Epithelial cell of umbilical artery (primary cell): ENCODE data around the gene DNAJB13. TPM values are rescaled to one million over a fixed set of nuclear protein-coding genes. Genes with fewer than 3 reads are reported as not detected.

Experiments used
- total RNA-seq: library from RNA; depleted of rRNA; stranded (reverse); fragments of >200 nt; gene quantifications from 2 replicates; pipeline ENCODE4 v1.2.3, GENCODE V29; 2014

DNAJB13 gene, protein sequence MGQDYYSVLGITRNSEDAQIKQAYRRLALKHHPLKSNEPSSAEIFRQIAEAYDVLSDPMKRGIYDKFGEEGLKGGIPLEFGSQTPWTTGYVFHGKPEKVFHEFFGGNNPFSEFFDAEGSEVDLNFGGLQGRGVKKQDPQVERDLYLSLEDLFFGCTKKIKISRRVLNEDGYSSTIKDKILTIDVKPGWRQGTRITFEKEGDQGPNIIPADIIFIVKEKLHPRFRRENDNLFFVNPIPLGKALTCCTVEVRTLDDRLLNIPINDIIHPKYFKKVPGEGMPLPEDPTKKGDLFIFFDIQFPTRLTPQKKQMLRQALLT
- total RNA-seq: not detected in 2 replicates

DNA sequence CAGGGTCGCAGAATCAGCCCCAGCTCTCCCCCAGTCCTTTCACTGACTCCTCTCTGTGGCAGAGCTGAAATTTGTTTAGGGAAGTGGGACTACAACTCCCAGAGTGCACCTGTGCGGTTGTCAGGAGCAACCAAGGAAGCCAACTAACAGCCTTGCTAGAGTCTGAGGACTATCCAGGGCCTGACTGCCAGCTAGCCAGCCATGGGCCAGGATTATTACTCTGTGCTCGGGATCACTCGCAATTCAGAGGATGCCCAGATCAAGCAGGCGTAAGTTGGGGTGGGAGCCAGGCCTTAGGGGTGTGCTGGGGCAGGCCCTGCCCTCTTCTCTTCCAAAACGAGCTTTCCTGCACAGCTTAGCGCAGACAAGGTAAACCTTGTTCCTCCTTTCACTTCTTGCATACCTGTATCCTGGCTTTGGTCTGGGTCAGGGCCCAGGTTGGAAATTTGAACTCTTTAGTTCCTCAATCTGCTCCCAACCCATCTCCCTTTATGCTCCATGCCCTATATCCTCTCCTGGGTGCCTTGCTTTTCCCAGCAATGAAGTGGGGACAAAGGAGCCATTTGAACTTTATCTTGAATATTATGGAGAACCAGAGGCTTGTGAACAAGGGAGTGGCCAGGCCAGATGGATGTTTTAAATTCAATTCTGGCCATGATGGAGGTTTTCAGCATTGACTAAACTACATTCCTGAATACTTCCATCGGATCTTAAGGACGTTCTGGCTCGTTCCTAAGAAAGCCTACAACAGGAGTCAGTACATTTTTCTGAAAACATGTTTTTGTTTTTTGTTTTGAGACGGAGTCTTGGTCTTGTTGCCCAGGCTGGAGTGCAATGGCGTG, at the start of gene DNAJB13:
DNAJB13 (plus strand) TSS at position 158 of the 842 bp plus-strand sequence; CDS start at position 202, 44 bp downstream.

GRCh38 chr11:73982595-73982989, 31.8 kb downstream of the DNAJB13 start, which contains the start of gene UCP2:
TSS of gene UCP2 (minus strand) at chr11:73982843. CDS start at chr11:73978378, 4,465 bp downstream.

DNA sequence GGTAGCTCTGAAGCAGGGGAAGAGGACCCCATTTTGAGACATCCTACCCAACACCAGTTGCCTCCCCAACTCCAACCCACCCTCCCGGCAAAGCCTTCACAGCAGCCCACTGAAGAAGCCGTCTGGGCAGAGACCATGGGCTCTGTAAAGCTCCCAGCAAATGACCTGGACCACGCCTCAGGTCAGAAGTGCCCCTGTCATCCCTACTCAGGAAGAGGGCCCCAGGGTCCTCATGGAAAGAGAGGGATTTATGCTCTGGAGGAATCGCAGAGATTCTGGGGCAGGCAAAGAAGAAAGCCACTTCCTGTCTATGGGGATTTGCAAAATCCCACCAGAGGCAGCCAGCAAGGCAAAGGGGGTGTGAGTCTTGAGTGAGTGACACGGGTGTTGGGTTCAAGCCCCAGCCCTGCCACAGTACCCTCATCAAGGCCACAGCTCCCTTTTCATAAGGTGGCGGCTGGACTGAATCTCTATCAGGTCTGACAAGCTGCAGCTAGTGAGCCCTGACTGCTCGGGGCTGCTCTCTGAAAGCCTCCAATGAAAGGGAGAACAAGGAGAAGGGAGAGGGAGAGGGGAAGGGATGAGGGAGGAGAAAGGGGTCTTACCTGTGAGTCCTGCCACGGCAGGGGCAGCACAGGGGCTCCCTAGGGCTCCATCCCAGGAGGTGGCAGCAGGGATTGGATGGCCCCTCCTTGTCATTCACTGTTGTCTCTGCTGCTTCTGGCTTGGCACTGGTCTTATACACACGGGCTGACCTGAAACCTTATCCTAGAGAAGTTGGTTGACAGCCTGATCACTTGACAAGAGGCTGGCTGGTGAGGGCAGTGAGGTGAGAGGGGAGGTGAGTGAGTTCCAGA, 57.8 kb downstream of the DNAJB13 start, which contains the start of gene UCP3:
UCP3 (minus strand) TSS at position 713 of the 857 bp plus-strand sequence. CDS start 2,043 bp downstream, outside the sequence.

Other genes with a start within 250 kb of the DNAJB13 start
- gene RAB6A, start 190.0 kb upstream of the DNAJB13 start, total RNA-seq: 105 and 117 TPM in 2 replicates
- 28.0 and 43.2 TPM in 2 replicates for gene MRPL48, start 163.2 kb upstream of the DNAJB13 start, total RNA-seq
- gene COA4, start 74.2 kb upstream of the DNAJB13 start, total RNA-seq: 79.3 and 79.9 TPM in 2 replicates
- gene PAAF1, start 74.0 kb upstream of the DNAJB13 start, total RNA-seq: 6.8 and 9.1 TPM in 2 replicates
- gene UCP2, start 31.8 kb downstream of the DNAJB13 start, total RNA-seq: 0.30 and 2.3 TPM in 2 replicates
- gene UCP3, start 58.1 kb downstream of the DNAJB13 start, total RNA-seq: 0.32 and 0.46 TPM in 2 replicates
- gene C2CD3, start 220.0 kb downstream of the DNAJB13 start, total RNA-seq: 8.4 and 12.2 TPM in 2 replicates
- 16.2 and 26.9 TPM in 2 replicates for gene PPME1, start 220.3 kb downstream of the DNAJB13 start, total RNA-seq